Measurements from ENCODE around the gene PIGO. TPM values are rescaled to one million over a fixed set of nuclear protein-coding genes. Genes with fewer than 3 reads are reported as not detected.

PIGO gene
- total and polyA plus RNA-seq, 4 experiments from 2014 or later = 17.9 to 29.7 (median 24.3) TPM

- H3K9me3 ChIP-seq (ENCODE audit: control insufficient read depth in 1 of 2, low read length in 2 of 2) = no peaks in the 10 kb centered on the region
- no peak overlapping the region for H3K4me3 ChIP-seq (ENCODE audit: low read length in 2 of 2)
- Mint-ChIP-seq H3K9me3 (no peaks in the 10 kb centered on the region), H3K4me1 (peaks cover 31 to 59% (median 41%) of the 10 kb centered on the region in 4 donors), H3K27me3 (no peaks in the 10 kb centered on the region), H3K27ac (peak overlapping the region in 2 of 7 donors; percentile 13 to 14), H3K4me3 (peak overlapping the region in 1 of 8 donors; percentile 26), H3K36me3 (peaks cover 0 to 9% of the 10 kb centered on the region in 2 donors)
- ChIA-PET POLR2A (ENCODE audit: partially characterized antibody) (interaction anchor here (3.2 kb wide), 1 partner anchor 84 kb away, joined by 19 read pairs; the partner anchor contains the start of gene DNAJB5), CTCF (ENCODE audit: partially characterized antibody) (no interaction called here)
- no peaks in the 10 kb centered on the region for H3K36me3 ChIP-seq (ENCODE audit: insufficient read depth, low read length)
- no peak overlapping the region for H3K27ac ChIP-seq (ENCODE audit: low read depth, low read length)
- peaks cover 43% of the 10 kb centered on the region for H3K4me1 ChIP-seq (ENCODE audit: insufficient read depth, low read length)
- DNase-seq = no peak
- intact Hi-C loops (cut with micrococcal nuclease) = loop anchor here (10.0 kb wide), 2 partner anchors 409 to 741 kb away; partner anchors contain the start of genes CCL27, HINT2 and SPAG8
- no peaks in the 10 kb centered on the region for H3K27me3 ChIP-seq (ENCODE audit: insufficient read depth, low read length)
Measured at GRCh38 chr9:35074141-35074540, 22.2 kb downstream of the PIGO start.

- Histone ChIP-seq H3K27ac (ENCODE audit: low read depth, low read length) (peak overlapping the region; percentile 94), H3K27me3 (ENCODE audit: insufficient read depth, low read length) (no peaks in the 10 kb centered on the region), H3K4me3 (ENCODE audit: low read length in 2 of 2) (peak overlapping the region; percentile 37 to 55), H3K36me3 (ENCODE audit: insufficient read depth, low read length) (no peaks in the 10 kb centered on the region), H3K4me1 (ENCODE audit: insufficient read depth, low read length) (peaks cover 43% of the 10 kb centered on the region), H3K9me3 (ENCODE audit: control insufficient read depth in 1 of 2, low read length in 2 of 2) (no peaks in the 10 kb centered on the region)
- Mint-ChIP-seq H3K27me3 (no peaks in the 10 kb centered on the region), H3K4me3 (peak overlapping the region; percentile 81 to 95 (median 92)), H3K27ac (peak overlapping the region; percentile 81 to 100 (median 97)), H3K9me3 (no peaks in the 10 kb centered on the region), H3K4me1 (peaks cover 33 to 59% (median 41%) of the 10 kb centered on the region in 4 donors), H3K36me3 (peaks cover 4 to 17% of the 10 kb centered on the region in 2 donors)
- no peak for DNase-seq
- ChIA-PET CTCF (ENCODE audit: partially characterized antibody) (interaction anchor here (2.9 kb wide), 1 partner anchor 22 kb away, joined by 23 read pairs; the partner anchor contains the start of gene PIGO), POLR2A (ENCODE audit: partially characterized antibody) (interaction anchor here (2.9 to 3.2 kb wide), 3 partner anchors 30 to 84 kb away, joined by 19 to 51 read pairs (median 32); partner anchors contain the start of genes DNAJB5 and STOML2)
- intact Hi-C loops (cut with micrococcal nuclease) = loop anchor here (10.0 kb wide), 2 partner anchors 408 to 742 kb away; partner anchors contain the start of genes CCL27, HINT2 and SPAG8
Measured at GRCh38 chr9:35073279-35073612, 23.1 kb downstream of the PIGO start.

- H3K27me3 ChIP-seq (ENCODE audit: insufficient read depth, low read length) = no peaks in the 10 kb centered on the region
- peaks cover 46% of the 10 kb centered on the region for H3K4me1 ChIP-seq (ENCODE audit: insufficient read depth, low read length)
- intact Hi-C loops (cut with micrococcal nuclease) = loop anchor here (1.0 to 10.0 kb wide), 8 partner anchors 8 to 742 kb away; partner anchors contain the start of genes CCL27, DNAJB5, HINT2 and PIGO
- peaks cover 8 to 23% of the 10 kb centered on the region in 2 donors for H3K36me3 Mint-ChIP-seq
- H3K9me3 Mint-ChIP-seq = no peaks in the 10 kb centered on the region
- peak within 1 kb of the TSS; percentile 81 to 100 (median 97) for H3K27ac Mint-ChIP-seq
- CTCF ChIA-PET (ENCODE audit: partially characterized antibody) = interaction anchor here (0.6 to 2.9 kb wide), 5 partner anchors 19 to 46 kb away, joined by 3 to 23 read pairs (median 5); partner anchors contain the start of gene PIGO
- H3K36me3 ChIP-seq (ENCODE audit: insufficient read depth, low read length) = peaks cover 4% of the 10 kb centered on the region
- peak within 1 kb of the TSS; percentile 94 for H3K27ac ChIP-seq (ENCODE audit: low read depth, low read length)
- H3K4me1 Mint-ChIP-seq = peaks cover 35 to 59% (median 45%) of the 10 kb centered on the region in 4 donors
- H3K4me3 Mint-ChIP-seq = peak within 1 kb of the TSS; percentile 81 to 95 (median 92)
- H3K4me3 ChIP-seq (ENCODE audit: low read length in 2 of 2) = peak within 1 kb of the TSS; percentile 82 to 83
- POLR2A ChIA-PET (ENCODE audit: partially characterized antibody) = interaction anchor here (0.6 to 6.8 kb wide), 18 partner anchors 8 to 1914 kb away, joined by 3 to 69 read pairs (median 4); partner anchors contain the start of genes ATOSB, DNAI1, DNAJB5 and FAM219A
- peak; percentile 97 to 99 (median 98) for DNase-seq
- no peaks in the 10 kb centered on the region for H3K27me3 Mint-ChIP-seq
- H3K9me3 ChIP-seq (ENCODE audit: control insufficient read depth in 1 of 2, low read length in 2 of 2) = no peaks in the 10 kb centered on the region
Measured at GRCh38 chr9:35072461-35073278, 23.7 kb downstream of the PIGO start, which contains the start of gene VCP. Gene VCP, minus strand, starts transcription at chr9:35072625. Its CDS starts 272 bp downstream, at chr9:35072353.

GRCh38 chr9:35071814-35072460, 24.5 kb downstream of the PIGO start:
- Histone ChIP-seq H3K9me3 (ENCODE audit: control insufficient read depth in 1 of 2, low read length in 2 of 2) (no peaks in the 10 kb centered on the region), H3K4me3 (ENCODE audit: low read length in 2 of 2) (peak overlapping the region; percentile 82 to 83), H3K36me3 (ENCODE audit: insufficient read depth, low read length) (peaks cover 11% of the 10 kb centered on the region), H3K27ac (ENCODE audit: low read depth, low read length) (peak overlapping the region; percentile 94), H3K27me3 (ENCODE audit: insufficient read depth, low read length) (no peaks in the 10 kb centered on the region), H3K4me1 (ENCODE audit: insufficient read depth, low read length) (peaks cover 52% of the 10 kb centered on the region)
- Mint-ChIP-seq H3K4me1 (peaks cover 41 to 59% (median 51%) of the 10 kb centered on the region in 4 donors), H3K36me3 (peaks cover 15 to 31% of the 10 kb centered on the region in 2 donors), H3K27ac (peak overlapping the region; percentile 81 to 100 (median 97)), H3K4me3 (peak overlapping the region; percentile 81 to 95 (median 92)), H3K9me3 (no peaks in the 10 kb centered on the region), H3K27me3 (no peaks in the 10 kb centered on the region)
- intact Hi-C loops (cut with micrococcal nuclease) = loop anchor here (1.0 to 10.0 kb wide), 9 partner anchors 8 to 743 kb away; partner anchors contain the start of genes CCL27, DNAJB5, HINT2 and PIGO
- peak; percentile 72 to 80 (median 79) for DNase-seq
- CTCF ChIA-PET (ENCODE audit: partially characterized antibody) = interaction anchor here (0.6 to 4.5 kb wide), 12 partner anchors 8 to 51 kb away, joined by 3 to 23 read pairs (median 4); partner anchors contain the start of genes FANCG and PIGO
- POLR2A ChIA-PET (ENCODE audit: partially characterized antibody) = interaction anchor here (0.6 to 6.8 kb wide), 24 partner anchors 9 to 1913 kb away, joined by 3 to 69 read pairs (median 4); partner anchors contain the start of genes ATOSB, DNAJB5, FANCG and PIGO

GRCh38 chr9:35070823-35071813, 25.3 kb downstream of the PIGO start:
- POLR2A ChIA-PET (ENCODE audit: partially characterized antibody) = interaction anchor here (0.6 to 6.8 kb wide), 20 partner anchors 9 to 1912 kb away, joined by 3 to 69 read pairs (median 4); partner anchors contain the start of genes ATOSB, DNAJB5, FANCG and PIGO
- peak in 1 of 5 donors; percentile 26 for DNase-seq
- Histone ChIP-seq H3K27ac (ENCODE audit: low read depth, low read length) (peak overlapping the region; percentile 94), H3K27me3 (ENCODE audit: insufficient read depth, low read length) (no peaks in the 10 kb centered on the region), H3K9me3 (ENCODE audit: control insufficient read depth in 1 of 2, low read length in 2 of 2) (no peaks in the 10 kb centered on the region), H3K4me1 (ENCODE audit: insufficient read depth, low read length) (peaks cover 52% of the 10 kb centered on the region), H3K36me3 (ENCODE audit: insufficient read depth, low read length) (peaks cover 19% of the 10 kb centered on the region), H3K4me3 (ENCODE audit: low read length in 2 of 2) (peak overlapping the region; percentile 82 to 83)
- H3K4me1 Mint-ChIP-seq = peaks cover 44 to 61% (median 54%) of the 10 kb centered on the region in 4 donors
- H3K9me3 Mint-ChIP-seq = peaks cover 0 to 3% (median 0%) of the 10 kb centered on the region in 8 donors
- CTCF ChIA-PET (ENCODE audit: partially characterized antibody) = interaction anchor here (0.6 to 4.5 kb wide), 11 partner anchors 9 to 51 kb away, joined by 3 to 23 read pairs (median 3); partner anchors contain the start of genes FANCG and PIGO
- no peaks in the 10 kb centered on the region for H3K27me3 Mint-ChIP-seq
- intact Hi-C loops (cut with micrococcal nuclease) = loop anchor here (2.0 to 10.0 kb wide), 3 partner anchors 406 to 744 kb away; partner anchors contain the start of genes CCL27, HINT2 and SPAG8
- H3K4me3 Mint-ChIP-seq = peak overlapping the region; percentile 81 to 95 (median 91)
- peaks cover 20 to 37% of the 10 kb centered on the region in 2 donors for H3K36me3 Mint-ChIP-seq
- H3K27ac Mint-ChIP-seq = peak overlapping the region; percentile 81 to 100 (median 96)

Measured in CD4-positive, alpha-beta memory T cell (primary cell).